Ureter (tissue), 1 donor: ENCODE data around the gene PITPNM2. TPM values are rescaled to one million over a fixed set of nuclear protein-coding genes. Genes with fewer than 3 reads are reported as not detected.

ENCODE experiments used
- DNase-seq: peaks from one replicate; pipeline ENCODE4 v3.0.0-alpha.2; 2020; ENCODE audit warnings: low spot score
- total RNA-seq: library from RNA; stranded (reverse); gene quantifications from one replicate; pipeline ENCODE4 v1.2.4, GENCODE V29; 2023
- donor health status: DM: yes; HTN: yes; CAD: no.

Gene PITPNM2
- total RNA-seq, result 17.5 TPM

GRCh38 chr12:123150744-123151456 is at the start of gene PITPNM2:
PITPNM2 (minus strand) TSS chr12:123151090; CDS start chr12:123034590, 116,500 bp downstream.
- DNase-seq, result no peak

DNA sequence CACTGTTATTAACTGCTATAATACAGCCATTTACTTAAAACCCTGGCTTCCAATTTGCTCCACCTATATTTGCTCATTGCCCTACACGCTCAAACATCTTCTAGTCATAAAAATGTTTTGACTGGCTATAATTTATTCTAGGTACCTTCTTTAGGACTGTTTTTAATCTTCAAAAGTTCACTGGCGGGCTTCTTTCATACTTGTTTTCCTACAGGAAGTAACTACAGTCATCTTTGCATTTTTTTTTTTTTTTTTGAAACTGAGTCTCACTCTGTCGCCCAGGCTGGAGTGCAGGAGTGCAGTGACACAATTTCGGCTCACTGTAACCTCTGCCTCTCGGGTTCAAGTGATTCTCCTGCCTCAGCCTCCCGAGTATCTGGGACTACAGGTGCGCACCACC is 49.5 kb upstream of the PITPNM2 start:
- no peak for DNase-seq

DNA sequence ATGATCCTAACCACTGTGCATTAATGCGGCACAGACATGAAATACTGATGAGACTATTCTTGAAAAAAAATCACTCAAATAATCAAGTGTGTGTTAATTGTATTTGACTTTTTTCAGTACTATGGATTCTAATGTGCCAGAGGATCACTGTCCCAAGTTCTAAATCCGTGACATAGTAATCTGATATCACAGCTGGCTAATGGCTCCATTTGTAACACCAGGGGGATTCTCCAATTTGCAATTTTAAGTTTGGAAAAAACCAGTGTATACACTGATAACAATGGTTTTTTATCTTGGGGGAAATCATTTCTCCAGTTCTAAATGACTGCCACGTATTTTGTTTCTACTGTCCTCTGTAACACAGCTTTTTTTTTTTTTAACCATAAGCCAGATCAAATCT is 49.0 kb upstream of the PITPNM2 start:
- DNase-seq, result no peak

- DNase-seq, result no peak
These were observed 36.7 kb upstream of the PITPNM2 start for GRCh38 chr12:123187637-123188036.

- no peak for DNase-seq
These were observed 29.3 kb upstream of the PITPNM2 start for GRCh38 chr12:123180171-123180570.

GRCh38 chr12:123171967-123172366 is 21.1 kb upstream of the PITPNM2 start:
- no peak for DNase-seq

- DNase-seq, result no peak
These were observed 16.4 kb upstream of the PITPNM2 start for GRCh38 chr12:123167329-123167728.

DNA sequence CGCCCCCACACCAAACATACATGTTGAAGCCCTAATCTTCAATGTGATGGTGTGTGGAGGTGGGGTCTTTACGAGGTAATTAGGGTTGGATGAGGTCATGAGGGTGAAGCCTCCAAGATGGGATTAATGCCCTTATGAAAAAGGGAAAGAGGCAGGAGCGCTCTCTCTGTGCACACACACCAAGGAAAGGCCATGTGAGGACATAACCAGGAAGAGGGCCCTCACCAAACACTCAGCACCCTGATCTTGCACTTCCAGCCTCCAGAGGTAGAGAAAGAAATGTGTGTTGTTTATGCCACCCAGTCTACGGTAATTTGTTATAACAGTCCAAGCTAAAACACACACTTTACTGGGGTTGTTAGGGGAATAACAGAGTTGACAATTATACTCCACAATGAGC is 14.6 kb upstream of the PITPNM2 start:
- no peak for DNase-seq

GRCh38 chr12:123164710-123165261 is 13.9 kb upstream of the PITPNM2 start:
- no peak for DNase-seq

GRCh38 chr12:123164222-123164621 is 13.3 kb upstream of the PITPNM2 start:
- DNase-seq, result no peak

DNA sequence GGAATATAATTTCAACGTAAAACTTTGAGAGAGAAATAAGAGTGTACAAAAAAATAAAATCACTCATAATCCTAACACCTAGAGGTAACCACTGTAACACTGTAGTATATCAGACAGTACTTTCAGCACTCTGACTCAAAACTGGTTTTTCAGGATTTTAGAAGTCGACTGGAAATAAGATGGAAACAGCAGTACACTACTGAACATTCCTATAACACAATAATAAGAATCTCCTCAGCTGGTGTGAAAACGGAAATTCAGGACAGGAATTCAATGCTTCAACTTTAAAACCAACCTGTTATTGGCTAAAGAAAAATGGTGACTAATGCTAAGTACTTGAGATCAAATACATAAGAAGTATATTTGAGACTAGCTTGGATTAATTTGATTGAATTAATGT is 12.3 kb upstream of the PITPNM2 start:
- no peak for DNase-seq

DNA sequence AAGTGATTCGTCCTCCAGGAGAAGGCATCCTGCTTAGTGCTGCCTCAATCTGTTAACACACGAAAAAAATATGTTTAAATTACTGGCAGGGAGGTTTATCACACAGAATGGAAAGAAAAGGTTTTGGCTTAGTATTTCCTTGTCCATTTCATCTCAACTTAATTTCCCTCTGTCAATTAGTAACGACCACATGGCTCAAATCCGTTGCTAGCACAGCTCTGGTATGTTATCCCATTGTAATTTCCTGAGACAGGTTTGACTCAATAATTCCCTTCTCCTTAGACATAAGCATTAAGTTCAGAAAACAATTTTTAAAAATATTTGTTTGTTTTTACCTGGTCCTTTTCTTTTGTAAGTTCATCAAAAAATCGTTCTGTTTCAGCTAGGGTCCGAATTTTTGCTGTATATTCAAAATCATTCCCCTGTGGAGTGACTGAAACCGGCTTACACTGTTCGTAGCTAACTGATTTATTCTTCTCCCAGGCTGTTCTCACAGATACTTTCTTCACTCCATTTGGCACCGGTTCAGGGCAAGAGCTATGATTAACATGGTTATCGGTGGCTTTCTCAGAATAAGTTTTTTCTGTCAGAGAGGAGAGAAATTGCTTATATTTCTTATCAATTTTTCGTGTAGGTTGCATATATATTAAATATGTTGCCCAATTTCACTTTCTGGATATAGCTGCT is 10.1 kb upstream of the PITPNM2 start:
- DNase-seq, result no peak

- no peak for DNase-seq
These were observed 3.0 kb upstream of the PITPNM2 start for GRCh38 chr12:123153906-123154305.

- no peak for DNase-seq
These were observed 1.9 kb upstream of the PITPNM2 start for GRCh38 chr12:123152833-123153232.

DNA sequence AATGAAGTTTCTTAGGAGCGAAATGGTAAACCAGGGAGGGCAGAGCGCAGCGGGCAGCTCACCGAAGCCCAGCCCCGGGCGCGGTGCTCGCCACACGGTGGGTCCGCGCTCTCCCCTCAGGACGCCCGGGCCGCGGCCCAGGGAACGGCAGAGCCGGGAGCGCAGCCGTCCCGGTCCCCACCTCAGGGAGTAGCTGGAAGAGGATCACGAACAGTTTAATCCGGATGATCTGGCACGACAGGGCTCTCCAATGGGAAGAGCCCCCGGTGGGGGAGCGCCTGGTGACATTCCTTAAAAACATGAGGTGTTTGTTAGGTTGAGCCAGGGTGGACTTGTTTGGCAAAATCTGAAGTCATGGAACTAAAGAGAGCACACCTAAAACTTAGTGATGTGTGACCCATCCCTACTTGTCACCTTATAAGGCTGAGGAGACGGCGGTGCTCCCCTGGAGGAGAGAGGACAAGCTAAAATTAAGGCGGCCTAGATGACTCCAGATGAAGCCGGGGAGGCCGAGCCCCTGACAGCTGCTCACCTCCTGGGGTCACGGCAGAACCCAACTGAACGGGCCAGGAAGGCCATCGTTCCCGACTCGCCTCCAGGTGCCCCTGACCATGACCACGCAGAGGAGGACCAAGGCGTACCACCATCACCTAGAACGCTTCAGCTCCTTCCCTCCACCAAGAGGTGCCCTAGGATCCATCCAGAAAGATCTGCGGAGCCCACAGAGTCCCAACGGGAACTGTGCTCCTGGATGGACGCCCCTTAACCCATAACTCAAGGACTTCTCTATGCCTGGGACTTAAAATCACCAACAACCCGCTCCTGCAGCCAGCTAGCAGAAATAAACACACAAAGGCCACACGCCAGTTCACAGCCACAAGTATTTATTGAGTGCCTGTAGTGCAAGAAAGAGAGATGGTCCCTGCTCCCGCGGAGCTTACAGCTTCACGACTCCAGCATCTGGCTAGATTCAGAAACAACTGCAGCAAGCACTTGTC is 866 bp upstream of the PITPNM2 start:
- no peak for DNase-seq

DNA sequence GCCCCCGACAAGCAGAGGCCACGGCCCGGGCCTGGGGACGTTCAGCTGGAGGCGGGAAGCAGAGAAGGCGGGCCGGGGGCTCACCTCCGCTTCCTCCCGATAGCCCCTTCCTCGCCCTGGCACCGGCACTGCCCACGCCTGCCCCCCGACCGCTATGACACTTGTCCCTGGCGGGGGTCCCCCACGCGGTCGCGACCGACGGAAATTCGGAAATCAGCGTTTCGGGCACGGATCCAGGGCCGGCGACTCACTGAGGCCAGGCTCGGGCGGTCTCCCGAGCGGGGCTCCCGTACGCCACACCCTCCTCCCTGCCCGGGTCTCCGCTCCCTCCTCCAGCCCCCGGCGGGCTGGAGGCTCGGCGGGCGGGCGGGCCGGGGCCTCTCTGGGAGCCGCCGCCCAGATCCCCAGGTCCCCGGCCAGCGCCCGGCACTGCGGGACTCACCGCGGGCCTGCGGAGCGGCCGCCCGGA is 581 bp downstream of the PITPNM2 start:
- no peak for DNase-seq

- no peak for DNase-seq
These were observed 1.2 kb downstream of the PITPNM2 start for GRCh38 chr12:123149501-123150274.

DNA sequence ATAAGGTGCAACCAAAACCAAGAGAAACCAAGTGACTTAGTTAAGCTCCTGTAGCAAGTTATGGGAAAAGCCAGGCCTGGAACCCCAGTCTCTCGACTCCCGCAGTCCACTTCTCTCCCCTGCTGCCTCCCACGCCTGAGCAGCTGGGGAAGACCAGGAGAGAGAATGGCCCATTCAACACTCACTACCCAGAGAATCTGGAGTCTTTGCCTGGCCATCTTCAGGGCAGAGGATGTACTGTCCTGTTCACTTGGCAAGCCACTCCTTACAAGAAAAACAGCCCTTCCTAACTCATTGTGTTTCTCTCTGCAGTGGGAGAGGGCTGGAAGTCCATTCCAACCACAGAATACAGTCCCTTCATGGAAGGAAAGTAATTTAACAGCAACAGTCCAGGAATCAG is 1.8 kb downstream of the PITPNM2 start:
- DNase-seq, result no peak

- no peak for DNase-seq
These were observed 2.2 kb downstream of the PITPNM2 start for GRCh38 chr12:123148655-123149054.

- DNase-seq, result no peak
These were observed 2.7 kb downstream of the PITPNM2 start for GRCh38 chr12:123148223-123148622.

DNA sequence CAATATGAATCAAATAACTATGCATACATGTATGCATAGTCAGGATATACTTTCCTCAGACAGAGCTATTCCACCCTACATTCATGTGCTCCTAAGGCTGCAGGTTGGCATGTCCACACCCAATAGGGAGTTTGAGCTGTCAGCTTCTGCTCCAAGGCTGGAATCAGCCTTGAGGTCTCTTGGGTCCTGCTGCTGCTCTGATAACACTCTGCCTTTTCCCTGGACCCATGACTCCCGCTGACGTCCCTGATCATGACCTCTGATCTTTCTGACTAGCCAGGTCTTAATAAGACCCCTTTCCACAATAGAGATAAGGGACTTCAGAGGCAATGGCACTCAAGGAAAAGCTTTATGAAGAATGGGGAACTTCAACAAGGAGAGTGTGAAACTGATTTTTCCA is 5.7 kb downstream of the PITPNM2 start:
- DNase-seq, result no peak
